Dermis blood vessel endothelial cell (primary cell): ENCODE measurements around the gene NRP2. TPM values are rescaled to one million over a fixed set of nuclear protein-coding genes. Genes with fewer than 3 reads are reported as not detected.

Experiments
- DNase-seq: peaks from one replicate; pipeline ENCODE4 v3.0.0; 2010
- total RNA-seq: library from RNA; depleted of rRNA; stranded (reverse); fragments of >200 nt; gene quantifications from 2 replicates; pipeline ENCODE4 v1.2.3, GENCODE V29; 2014

The NRP2 gene
- total RNA-seq, 1 donor from 2014 or later, result 165 TPM

DNA sequence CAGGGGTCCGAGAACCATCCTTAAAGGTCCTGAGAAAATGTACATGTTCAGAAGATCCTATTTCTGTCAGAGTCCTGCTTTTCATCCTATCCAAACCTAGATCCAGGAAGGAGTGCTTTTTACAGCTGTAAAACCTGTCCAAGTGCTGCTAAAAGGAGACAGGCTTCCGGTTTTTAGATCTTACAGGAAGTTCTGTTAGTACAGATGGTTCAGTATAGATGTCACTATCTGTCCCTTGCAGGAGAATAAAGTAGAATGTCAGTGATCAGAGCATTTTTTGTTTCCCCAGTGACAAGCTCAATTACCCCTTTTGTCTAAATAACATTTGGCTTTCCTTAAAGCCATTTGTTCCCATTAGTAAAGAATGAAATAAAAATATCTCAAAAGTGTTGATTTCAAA lies 98.3 kb downstream of the NRP2 start:
- DNase-seq, result peak; percentile 31

DNA sequence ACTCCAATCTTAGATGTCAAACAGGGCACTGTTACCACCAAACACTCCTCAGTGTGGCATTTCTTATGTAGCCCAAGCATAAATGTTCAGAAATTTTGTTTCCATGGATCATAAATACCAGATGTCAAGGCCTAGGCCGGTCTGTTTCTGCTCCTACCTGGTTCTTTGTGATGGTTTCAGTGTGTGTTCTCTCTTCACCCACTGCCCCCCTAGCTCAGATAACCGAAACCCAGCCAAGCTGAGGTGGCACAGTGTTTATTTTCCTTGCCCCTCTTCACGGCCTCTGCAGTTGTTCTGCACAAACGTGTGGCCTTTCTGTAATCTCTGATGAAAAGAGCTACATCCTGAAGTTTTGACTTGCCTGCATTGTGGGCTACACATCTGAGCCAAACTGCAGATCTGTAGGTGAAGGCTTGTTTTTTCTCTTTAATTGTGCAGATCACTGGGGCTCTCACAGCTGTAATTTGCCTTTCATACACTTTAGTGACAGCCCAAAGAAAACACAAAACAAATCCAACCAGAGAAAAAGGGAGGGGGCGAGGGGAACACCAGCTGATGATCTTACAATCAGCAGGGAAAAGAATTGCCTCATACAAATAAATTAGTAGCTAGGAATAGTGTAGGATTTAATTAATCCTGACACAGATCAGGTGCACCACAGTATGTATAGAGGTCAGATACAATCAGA lies 99.1 kb downstream of the NRP2 start:
- no peak for DNase-seq

DNA sequence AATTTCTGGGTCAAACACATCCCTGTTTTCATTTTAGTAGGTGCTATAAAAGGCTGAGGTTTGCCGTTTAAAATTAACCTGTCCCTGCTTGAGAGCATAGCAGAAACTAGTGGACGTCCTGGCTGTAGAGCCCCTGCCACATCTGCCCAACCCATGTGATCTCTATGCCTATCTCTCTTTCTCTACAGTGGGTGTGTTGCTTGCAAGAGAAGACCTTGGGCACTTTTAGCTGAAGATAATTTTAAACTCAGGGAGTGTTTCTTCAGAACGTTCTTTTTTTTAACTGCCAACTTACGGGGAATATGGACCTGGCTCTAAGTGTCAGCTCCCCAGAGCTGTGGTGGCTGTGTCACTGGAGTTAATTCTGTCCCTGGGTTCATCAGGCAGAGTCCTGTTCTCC lies 100.6 kb downstream of the NRP2 start:
- DNase-seq, result no peak

GRCh38 chr2:205783872-205784499 lies 101.7 kb downstream of the NRP2 start:
- no peak for DNase-seq

DNA sequence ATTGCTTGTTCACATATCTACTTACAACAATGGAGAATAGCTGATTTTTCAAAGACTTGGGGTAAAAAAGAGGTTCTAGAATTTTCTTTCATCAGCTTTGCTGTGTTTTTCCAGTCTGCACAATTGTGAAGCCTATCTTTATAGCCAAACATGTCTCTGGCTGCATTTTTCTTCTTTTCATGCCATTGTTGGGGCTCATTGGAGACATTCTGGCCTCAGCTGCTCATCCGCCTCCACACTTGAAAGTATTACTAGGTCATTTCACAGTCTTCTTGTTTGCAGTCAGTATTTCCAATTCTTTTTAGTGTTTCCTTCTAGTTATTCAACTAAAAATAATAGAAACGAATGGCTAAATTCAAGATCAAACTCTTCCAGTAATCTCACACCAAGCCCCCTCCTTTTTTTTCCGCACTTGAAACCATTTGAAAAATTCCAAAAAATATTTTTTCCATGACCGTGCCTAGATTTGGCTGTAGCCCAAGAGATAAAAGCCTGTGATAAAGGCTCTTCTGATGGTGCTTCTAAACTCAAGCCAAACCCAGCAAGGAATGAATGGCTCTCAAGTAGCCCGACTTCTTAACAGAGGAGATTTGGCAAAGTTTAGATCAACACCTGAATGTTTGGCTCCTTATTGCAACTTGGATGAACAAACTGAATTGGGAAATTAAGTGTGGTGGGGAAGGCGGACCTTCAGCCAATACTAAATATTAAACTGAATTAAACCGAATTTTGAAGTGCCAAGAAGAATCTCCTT lies 103.4 kb downstream of the NRP2 start:
- DNase-seq, result no peak

DNA sequence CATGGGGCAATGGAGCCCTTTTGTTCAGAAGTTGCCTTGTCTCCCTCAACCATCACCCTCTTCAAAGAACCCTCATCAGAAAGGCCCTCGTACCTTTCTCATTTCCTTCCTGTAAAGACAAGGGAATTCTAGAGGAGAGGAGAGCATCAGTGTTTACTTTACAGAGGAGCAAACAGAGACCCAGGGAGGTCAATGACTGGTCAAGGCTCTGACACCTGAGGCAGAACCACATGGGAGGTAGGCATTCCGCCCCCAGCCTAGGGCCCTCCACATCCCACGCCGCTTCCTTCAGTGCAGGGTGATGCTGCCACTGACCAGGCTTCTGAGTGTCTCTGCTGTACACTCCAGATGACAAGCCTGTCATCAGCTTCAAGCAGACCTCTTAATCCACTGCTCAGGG lies 104.7 kb downstream of the NRP2 start:
- DNase-seq, result no peak

- no peak for DNase-seq
Observed at GRCh38 chr2:205787761-205788160, 105.5 kb downstream of the NRP2 start.

- DNase-seq, result no peak
Observed at GRCh38 chr2:205789906-205790305, 107.6 kb downstream of the NRP2 start.

DNA sequence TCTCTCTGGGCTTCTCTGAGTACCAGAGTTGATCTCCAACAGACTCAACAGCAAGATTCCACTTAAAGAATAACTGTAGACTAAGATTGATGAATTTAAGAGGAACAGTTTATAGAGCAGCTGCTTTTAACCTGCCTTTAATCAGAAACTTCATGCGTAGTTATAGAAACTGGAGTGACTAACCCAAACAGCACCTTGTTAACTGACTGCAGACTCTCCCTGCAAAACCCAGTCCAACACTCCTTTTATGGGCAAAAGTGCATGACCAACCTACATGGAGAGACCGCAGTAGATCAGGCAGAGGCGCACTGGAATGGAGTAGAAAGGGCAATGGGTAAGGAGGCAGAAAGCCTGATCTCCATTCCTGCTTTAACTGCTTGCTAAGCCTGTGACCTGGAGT lies 110.6 kb downstream of the NRP2 start:
- no peak for DNase-seq

- no peak for DNase-seq
Observed at GRCh38 chr2:205796805-205797313, 114.6 kb downstream of the NRP2 start.

DNA sequence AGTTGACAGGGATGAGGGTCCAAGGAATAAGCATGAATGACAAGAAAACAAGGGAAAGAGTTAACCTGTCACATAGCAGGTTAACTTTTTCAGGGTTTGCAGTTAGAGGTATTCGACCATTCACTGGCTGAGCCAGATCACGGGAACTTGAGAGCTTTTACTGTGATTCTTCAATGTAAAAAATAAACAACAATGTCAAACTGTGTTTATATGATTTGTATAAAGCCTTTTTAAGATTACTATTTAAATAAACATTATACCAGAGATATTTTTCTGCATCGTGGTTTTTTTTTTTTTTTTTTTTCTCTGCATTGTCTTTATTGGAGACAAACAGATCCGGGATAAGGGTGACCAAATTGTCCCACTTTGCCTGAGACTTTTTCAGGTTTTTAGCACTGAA lies 115.6 kb downstream of the NRP2 start:
- DNase-seq, result no peak

- DNase-seq, result peak; percentile 15
Observed at GRCh38 chr2:205800224-205800623, 117.9 kb downstream of the NRP2 start.

DNA sequence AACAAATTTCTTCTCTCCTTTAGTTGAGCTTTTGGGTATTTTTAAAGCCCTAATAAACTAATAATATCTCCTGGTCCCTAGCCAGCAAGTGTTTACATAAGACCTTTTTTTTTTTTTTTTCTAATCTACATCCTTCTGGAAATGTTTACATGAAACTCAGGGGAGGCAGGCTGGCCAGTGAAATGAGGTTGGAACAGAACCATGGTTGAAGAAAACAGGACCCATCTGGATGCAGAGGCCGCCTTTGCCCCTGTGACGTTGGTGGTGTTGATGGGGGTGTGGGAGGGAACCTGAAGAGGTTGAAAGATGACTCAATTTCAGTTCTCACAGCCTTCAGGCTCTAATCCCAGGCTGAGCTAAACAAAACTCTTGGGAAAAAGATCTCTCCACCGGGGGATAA lies 118.5 kb downstream of the NRP2 start:
- DNase-seq, result peak; percentile 88

DNA sequence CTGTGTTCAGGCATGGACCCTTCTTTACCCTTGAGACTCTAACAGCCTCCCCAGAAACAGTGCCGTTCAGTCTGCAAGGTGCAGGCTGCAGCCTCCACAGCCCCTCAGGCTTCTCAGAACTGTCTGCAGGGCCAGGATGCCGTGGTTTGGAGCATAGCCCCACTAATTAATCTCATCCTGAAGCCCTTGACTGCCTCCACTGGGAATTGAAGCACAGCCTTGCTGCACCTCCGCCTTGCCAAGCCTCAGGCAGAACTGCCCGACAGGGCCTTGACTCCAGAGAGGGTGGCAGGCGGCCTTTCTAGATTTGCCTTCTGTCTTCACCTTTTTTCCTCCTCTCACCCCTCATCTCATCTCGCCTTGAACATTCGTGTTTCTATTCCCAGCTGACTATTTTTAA lies 119.8 kb downstream of the NRP2 start:
- no peak for DNase-seq

DNA sequence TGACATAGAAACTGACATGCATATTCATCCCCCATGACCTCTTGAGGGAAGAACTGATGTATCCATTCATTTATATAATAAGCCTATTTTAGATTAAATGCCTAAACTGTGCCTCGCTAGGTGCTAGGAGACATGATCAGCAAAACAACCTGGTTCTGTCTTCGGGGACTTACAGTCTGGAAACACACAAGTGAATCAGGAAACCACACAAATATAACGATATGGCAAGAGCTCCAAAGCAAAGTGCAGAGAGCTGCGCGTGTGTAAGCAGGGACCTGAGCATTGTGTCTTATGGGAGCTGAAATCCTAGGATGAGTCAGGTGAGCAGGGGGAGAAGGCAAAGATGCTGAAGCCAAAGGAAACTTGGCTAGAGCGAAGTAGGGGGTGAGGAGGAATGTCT lies 120.6 kb downstream of the NRP2 start:
- DNase-seq, result no peak

DNA sequence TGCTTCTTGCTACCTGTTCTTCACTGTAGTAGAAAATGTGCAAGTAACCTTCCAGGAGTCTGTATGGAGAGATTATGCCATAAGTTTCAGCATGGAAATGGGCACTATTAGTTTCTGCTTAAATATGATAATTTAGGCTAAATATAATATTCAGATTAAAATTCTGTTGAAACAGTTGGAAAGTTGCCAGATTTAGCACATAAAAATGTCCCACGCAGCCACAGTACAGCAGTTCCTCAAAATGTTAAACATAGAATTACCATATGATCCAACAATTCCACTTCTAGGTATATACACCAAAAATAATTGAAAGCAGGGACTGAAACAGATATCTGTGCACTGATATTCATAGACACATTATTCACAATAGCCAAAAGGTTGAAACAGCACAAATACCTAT lies 121.2 kb downstream of the NRP2 start:
- DNase-seq, result no peak

GRCh38 chr2:205805136-205805535 lies 122.8 kb downstream of the NRP2 start:
- no peak for DNase-seq

DNA sequence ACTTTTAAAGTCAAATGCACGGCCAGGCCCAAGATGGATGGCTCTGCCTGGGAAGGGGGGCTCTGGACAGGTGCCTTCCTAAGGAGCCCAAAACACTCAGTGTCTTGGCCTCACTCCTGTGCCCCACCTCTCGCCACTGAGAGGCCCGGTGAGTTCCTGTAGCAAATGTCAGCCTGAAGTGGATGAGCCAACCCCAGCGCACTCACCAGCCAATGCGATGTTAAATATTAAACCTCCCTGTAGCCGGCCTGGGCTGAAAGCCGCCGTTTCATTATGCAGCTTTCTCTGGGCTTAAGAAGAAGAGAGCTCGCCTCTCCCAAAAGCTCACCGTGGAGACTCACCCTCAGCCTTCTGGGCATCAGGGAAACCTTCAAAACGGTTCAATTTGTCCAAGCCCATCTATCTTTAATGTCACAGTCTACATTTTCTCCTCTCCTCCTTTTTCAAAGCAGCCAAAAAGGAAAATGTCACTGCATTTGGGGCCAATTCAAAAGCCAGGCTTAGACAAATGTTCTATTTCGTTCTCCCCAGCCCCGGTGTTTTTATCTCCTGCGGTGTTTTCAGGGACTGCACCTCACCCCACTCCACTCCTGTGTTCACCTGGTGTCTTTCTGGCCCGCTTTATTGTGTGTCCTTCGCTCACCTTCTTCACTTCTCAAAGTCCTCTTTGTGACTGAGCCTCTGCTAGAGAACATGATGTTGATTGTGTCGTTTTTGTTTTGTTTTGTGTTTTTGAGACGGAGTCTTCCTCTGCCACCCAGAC lies 124.0 kb downstream of the NRP2 start:
- no peak for DNase-seq

- no peak for DNase-seq
Observed at GRCh38 chr2:205807229-205807628, 124.9 kb downstream of the NRP2 start.

DNA sequence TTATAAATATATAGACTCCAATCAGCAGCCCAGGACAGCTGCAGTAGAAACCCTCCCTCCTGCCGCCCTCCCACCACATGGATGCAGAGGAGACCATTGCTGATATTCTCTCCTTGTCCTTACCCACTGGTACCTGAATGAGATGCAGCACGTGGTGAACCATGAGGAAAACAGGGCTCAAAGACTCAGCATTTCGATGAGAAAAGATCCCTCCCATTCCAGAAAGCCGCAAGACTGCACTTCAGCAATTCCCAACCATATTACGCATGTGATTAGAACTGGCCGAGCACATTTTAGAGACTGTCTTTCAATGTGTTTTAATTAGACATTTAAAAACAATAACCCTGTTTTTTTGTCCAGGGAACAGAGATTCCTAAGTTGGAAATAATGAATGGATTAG lies 125.5 kb downstream of the NRP2 start:
- DNase-seq, result no peak

DNA sequence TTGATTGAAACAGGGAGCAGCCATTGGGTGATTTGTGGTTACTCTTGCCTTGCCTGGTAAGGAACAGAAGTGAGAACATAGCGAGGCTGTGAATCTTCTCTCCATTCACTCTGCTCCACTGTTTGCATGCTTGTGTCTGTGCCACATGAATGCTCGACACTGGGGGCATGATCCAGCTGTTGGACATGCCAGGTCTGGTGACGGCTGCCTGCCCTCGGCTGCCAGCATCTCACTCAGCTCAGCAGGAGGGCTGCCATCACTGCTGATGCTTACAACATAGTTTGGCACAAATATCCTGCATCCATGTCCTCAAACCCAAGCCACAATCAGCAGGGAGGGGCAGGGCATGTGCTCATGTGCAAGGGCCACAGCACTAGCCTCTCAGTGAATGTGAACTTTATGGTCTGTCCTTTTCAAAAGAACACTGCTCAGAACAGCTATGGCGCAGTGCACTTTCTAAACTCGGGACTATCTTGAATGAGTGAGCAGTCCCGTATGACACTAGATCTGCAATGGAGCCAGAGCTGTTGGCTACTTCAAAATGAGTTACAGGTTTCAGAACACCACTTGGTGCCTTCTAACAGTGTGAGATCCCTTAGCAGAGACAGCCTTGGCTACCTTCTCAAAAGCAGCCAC lies 126.3 kb downstream of the NRP2 start:
- DNase-seq, result no peak

GRCh38 chr2:205811387-205811786 lies 129.1 kb downstream of the NRP2 start:
- no peak for DNase-seq

DNA sequence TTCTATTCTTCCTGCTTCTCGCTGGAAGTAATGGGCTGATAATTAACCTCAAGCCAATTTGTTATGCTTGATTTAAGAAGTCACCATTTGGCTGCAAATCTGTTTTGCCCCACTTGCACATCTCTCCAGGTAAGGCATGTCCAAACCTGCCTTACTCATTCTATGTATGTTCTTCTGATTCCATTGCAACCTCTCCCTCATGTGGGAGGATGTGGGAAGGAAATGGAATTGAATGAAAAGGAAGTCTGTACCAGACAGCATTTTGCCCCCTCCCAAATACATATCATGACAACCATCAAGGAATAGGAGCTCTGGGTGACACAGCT lies 131.7 kb downstream of the NRP2 start:
- DNase-seq, result no peak
